HG02973 (cell line): Measurements from ENCODE around the gene UPP1.
"Not testable (repeated sequence)": the region's sequence is repeated elsewhere in the genome, so short reads cannot be mapped to it uniquely, and the experiment has no call there.

Experiments
- ATAC-seq: cut with Tn5 transposase; IDR thresholded peaks from one replicate; pipeline ENCODE4 v1.9.1; 2021; ENCODE audit warnings: moderate library complexity; ENCODE audit not compliant: unreplicated experiment

The UPP1 gene

DNA sequence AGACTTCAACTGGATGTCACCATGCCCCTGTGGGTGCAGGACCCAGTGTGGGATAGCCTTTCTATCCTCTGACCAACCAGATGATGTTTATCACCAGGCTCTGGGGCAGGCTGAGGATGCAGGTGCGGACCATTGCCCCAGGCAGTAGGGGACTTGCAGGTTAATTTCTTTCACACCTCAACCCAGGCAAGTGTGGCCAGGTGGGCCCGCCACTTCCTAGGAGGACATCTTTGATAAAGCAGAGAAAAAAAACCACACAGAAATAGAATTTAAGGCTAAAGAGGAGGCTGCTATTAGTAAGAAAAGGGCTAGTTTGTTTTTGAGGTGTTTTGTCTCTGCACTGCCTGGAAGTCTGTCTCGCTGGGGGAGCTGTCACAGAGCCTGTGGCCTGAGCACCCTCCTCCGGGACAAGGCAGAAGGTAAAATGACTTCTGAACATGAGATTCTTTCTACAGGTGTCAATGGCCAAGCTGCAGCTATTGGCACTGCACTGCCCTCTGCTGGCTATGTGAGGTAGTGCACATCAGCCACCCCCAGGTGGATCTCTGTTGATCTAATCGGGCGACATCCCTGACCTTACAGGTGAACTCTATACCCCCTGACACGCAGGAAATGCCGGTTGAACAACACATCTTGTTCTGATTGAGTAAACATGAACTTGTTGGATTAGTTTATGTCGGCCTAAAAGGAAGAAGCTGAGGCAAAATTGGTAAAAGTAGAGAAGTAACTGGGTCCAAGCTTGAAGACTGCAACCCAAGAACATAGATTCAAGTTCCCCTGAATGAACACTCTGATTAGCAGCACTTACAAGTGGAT is 21.0 kb downstream of the UPP1 start:
- peak; percentile 84 for ATAC-seq

DNA sequence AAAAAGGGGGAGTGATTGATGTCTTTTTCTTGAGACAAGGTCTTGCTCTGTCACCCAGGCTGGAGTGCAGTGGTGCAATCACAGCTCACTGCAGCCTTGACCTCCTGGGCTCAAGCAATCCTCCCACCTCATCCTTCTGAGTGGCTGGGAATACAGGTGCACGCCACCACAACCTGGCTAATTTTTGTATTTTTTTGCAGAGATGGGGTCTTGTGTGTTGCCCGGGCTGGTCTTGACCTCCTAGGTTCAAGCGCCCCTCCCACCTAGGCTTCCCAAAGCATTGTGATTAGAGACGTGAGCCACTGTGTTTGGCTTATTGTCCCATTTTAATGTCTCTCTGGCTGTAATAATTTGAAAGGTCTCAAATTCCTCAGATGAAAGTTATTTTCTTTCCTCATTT is 21.8 kb downstream of the UPP1 start:
- no peak for ATAC-seq

DNA sequence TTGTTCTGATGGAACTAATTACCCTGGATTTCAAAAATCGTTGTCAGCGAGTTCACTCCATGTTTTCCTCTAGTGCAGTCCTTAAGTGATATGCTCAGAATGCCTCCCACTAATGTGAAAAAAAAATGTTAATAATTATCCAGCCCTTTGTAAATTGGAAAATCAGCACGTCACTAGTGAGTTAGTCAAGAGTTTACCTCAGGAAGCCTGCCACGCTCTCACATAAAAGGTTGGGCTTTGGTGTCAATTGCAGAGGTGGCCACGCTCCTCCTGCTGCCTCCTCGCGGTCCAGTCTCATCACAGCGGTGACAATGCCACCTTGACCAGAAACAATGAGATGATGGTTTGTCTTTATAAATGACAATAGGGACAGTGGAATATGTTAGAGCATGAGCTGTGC is 22.5 kb downstream of the UPP1 start:
- ATAC-seq, result no peak

DNA sequence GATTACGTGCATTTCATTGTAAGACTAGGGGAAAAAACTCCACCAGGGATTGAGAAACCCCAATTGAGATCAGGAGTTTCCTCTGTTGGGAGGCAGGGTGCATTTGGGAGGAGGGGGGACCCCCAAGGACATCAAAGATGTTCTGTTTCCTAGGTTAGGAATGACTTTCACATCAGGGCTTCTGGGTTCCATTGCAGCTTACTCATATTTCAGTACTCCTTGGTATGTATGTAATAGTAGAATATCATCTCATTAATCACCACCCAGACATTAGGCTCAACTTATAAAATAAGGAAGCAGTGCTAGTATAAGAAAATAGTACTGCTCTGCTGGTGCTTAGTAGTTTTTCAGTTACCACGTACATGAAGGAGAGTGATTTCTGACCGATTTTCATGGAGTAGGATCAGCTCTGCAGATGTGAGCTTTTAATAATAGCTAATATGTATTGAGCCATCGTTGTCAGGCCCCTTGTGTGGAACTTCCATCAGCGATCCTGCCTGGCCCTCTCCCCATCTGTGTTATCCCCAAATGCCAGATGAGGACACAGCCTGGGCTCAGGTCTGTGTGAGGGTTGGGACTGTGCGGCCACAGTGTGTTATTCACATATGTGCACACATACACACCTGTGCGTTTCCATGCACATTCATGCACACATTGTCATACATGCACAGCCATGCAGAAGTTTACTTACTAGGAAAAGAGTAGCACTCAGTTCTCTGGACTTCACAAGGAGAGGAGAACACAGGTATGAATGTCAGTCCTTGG is 23.5 kb downstream of the UPP1 start:
- ATAC-seq, result no peak

DNA sequence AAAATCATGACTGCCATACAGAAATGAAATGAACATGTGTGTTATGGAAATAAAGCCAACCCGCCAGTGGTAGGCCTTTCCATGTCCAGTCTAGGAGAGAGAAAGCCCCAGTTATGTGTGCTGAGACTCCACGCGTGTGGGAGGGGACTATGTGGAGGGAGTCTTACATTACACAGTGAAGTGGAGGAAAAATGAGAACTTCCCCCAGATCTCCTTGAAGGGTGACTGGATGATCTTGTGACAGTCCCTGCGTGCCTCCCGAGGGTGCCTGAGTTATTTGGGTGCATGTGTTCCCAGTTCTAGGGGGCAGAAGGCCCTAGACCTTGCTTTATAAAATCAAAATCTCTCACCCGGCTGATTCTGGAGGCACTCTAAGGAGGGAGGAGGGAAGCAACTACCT is 24.2 kb downstream of the UPP1 start:
- no peak for ATAC-seq

DNA sequence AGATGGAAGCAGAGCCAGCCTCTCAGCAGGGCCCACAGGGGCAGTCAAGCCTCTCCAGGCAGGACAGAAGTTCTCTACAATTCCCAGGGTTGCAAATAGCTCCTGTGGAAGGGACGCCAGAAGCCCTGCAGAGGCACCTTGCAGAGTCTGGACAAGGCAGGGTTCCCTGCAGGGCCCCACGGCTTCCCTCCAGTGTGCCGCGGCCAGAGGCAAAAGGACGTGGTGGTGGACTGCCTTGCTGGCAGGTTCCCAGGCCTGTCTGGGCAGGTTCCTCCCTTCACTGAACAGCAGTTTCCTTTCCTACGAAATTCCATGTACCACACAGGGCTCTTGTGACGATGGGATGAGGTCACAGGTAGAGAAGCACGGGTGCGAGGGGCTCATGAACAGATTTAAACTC is 25.1 kb downstream of the UPP1 start:
- no peak for ATAC-seq

DNA sequence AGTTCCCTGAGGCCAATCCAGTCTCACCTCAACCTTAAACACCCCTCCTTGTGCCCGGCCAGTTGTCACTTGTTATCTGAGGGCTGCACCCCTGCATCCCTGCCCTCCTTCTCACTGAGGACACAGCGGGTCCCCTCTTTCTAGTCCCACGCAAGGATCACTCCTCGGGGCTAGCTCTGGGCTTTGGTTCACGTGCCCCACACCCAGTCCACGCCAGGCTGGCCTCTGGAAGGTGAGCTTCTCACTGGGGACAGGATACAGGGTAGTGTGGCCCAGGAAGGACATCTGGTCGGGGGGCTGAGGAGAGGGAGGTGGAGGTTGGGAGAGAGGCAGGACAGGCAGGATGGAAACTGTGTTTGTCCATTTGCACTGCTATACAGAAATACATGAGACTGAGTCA is 25.5 kb downstream of the UPP1 start:
- ATAC-seq, result no peak

DNA sequence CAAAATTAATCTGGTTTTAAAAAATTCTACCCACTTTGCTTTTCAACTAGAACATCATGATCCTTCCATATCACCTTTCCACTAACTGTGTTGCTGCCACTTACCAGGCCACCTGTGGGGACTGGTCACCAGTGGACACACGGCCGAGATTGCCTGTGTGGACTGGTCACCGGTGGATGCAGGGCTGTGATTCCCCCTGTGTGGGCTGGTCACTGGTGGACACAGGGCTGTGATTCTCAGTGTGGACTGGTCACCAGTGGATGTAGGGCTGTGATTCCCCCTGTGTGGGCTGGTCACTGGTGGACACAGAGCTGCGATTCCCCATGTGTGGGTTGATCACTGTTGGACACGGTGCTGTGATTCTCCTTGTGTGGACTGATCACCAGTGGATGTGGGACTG is 27.0 kb downstream of the UPP1 start:
- ATAC-seq, result no peak

DNA sequence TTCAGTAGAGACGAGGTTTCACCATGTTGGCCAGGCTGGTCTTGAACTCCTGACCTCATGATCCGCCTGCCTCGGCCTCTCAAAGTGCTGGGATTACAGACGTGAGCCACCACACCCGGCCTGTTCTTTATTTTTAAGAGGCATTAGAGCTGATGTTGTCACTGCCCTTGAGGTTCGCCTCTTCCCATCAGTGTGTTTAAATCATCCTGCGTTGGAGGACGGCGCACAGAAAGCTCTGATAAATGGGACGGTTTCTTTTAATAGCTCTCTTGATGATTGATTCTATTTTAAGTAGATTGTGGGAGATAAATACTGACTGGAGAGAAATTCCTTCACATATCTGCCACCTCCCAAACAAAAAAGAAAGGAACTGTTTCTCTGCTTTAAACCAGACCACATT is 29.0 kb downstream of the UPP1 start:
- ATAC-seq, result no peak

DNA sequence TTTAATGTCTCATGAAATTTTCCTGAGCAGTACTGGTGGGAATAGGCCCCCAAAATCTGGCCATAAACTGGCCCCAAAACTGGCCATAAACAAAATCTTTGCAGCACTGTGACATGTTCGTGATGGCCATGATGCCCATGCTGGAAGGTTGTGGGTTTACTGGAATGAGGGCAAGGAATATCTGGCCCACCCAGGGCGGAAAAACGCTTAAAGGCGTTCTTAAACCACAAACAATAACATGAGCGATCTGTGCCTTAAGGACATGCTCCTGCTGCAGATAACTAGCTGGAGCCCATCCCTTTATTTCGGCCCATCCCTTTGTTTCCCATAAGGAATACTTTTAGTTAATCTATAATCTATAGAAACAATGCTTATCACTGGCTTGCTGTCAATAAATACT is 31.5 kb downstream of the UPP1 start:
- ATAC-seq, result not testable (repeated sequence)

DNA sequence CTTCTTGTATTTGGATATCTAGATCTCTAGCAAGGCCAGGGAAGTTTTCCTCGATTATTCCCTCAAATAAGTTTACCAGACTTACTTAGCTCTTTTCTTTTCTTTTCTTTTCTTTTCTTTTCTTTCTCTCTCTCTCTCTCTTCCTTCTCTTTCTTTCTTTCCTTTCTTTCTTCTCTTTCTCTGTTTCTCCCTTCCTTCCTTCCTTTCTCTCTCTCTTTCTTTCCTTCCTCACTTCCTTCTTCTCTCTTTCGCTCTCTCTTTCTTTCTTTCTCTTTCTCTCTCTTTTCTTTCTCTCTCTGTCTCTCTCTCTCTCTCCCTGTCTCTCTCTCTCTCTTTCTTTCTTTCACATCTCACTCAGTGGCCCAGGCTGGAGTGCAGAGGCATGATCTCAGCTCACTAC is 37.0 kb downstream of the UPP1 start:
- no peak for ATAC-seq

DNA sequence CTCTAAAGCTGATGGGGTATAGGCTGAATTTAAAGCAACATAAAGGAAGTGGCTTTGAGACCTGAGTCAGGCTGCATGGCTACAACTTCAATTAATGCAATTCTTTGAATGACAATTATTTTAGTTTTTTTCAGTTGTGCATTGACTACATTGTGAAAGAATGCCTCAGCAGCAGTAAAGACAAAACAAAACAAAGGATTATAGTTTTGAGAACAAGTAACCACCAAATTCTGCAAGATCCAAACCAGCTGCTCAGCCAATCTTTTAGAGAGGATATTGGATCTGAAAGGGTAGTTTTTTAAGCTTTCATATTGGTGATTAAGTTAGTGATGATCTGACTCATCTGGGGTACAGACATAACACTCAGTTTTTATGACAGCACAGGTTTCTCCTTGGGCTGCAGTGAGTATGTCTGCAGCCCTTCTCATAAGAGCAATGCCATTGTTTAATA is 41.6 kb downstream of the UPP1 start:
- peak; percentile 78 for ATAC-seq

DNA sequence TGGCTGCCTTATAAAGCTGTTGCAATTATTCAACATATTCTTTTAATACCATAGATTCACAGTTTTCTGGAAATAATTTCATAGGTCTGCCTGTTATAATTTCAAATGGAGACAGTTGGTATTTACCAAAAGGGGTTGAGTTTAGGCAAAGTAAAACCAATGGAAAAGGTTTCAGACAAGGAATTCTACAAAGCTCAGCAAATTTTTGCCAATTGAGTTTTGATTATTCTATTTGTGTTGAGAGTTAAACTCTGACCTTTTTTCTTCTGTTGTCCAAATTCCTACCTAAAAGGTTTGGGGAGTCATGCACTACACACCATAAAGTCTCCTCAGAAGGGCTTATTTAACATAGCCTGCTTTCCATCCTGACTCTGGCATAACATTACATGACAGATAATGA is 43.7 kb downstream of the UPP1 start:
- no peak for ATAC-seq

DNA sequence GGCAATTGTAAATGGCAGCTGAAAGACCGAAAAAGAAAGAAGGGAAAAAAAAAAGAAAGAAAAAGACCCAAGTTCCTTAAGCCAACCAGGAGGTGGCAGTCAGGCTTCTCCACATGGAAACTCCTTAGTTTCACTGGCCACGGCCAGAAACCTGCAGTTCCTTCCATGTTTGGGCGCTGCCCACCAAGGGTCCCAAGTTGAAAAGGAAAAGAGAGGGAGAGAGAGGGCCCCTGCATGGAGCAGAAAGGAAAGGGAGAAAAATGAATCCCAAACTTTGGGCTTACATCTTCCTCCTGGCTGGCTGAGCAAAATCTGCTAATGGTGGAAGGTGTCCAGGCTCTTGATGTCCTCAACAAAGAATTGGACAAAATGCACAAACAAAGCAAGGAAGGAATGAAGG is 50.4 kb downstream of the UPP1 start:
- no peak for ATAC-seq

DNA sequence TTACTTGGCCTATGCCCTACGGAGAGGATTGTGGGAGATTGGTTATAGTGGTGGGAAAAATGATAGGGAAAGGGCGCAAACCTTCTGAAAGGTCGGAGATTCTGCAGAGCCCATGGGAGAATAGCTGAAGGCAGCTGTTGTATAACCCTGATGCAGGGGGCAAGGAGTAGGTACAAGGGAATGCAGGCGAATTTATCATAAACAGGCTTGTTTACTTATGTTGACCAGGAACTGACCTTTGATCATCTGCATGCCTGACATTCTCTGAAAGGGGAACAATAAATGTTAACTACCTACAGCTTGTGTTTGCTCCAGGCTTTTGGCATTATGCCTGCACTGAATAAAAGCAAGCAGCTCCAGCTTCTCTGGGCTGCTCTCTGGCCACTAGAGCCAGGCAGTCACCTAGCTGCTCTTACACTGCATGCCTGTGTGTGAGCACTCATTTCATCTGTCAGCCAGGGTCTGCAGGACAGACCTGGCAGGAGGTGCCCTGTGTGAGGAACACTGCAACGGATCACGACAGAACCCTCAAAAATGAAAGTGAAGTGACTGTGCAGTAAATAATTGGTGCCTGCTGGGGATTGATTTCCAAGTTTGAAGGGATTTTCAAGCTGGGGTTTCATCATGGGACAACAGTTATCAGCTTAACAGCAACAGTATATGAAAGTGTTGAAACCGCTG is 51.1 kb downstream of the UPP1 start:
- ATAC-seq, result no peak

DNA sequence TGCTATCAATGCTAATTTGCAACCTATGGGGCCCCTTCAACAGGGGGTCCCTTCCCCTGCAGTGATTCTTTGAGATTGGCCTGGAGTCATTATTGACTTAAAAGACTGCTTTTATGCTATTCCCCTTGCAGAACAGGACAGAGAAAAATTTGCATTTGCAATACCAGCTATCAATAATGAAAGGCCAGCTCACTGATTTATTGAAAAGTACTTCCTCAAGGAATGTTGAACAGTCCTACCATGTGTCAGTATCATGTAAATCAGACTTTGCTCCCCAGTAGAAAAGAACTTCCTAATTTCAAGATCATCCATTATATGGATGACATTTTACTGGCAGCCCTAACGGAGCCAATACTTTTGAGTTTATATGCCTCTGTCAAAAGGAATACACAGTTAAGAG is 52.5 kb downstream of the UPP1 start:
- no peak for ATAC-seq

DNA sequence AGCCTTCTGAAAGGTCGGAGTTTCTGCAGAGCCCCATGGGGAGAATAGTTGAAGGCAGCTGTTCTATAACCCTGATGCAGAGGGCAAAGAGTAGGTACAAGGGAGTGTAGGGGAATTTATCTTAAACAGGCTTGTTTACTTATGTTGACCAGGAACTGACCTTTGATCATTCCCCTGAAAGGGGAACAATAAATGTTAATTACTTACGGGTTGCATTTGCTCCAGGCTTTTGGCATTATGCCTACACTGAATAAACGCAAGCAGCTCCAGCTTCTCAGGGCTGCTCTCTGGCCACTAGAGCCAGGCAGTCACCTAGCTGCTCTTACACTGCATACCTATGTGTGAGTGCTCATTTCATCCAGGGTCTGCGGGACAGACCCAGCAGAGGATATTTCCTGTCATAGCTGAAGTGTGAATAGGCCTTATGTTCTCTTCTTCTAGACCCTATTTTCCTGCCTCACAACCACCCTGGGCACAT is 55.3 kb downstream of the UPP1 start:
- no peak for ATAC-seq

DNA sequence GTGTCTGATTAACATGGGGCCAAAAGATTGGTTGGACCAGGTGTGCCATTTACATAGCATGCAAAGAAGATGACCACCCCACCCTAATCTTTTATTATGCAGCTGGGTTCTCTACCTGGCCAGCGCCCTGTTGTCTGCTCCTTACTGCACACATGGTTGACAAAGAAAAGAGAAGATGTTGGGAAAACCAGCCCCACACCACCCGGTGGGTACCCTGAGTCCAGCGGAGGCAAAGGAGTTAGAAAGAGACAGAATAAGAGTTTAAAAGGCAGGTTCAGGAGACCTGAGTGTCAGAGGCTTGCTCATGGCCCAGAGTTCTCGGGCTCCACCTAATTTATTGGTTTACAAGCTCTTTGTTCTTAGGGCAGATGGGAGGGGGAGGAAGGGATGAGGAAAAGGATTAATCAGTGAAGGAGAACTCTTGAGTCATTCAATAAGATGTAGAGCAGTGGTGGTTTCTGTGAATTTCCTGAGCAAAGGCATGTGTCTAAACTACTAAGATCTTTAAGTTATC is 58.1 kb downstream of the UPP1 start:
- ATAC-seq, result no peak

DNA sequence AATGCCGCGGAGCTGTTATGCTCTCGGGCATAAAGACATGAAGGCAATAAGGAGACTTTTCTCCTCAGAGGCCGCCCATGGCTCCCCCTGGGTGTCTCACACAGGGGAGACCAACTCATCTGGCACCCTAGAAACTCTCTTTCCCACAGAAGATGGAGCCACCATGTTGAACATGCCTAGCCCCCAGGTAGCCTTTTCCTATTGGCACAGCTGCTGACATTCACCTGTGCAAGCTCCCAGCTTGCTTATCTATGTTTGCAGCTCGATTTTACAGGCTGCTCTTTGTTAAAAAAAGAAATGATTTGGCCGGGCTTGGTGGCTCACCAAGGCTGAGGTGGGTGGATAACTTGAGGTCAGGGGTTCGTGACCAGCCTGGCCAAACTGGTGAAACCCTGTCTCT is 58.6 kb downstream of the UPP1 start:
- ATAC-seq, result not testable (repeated sequence)

DNA sequence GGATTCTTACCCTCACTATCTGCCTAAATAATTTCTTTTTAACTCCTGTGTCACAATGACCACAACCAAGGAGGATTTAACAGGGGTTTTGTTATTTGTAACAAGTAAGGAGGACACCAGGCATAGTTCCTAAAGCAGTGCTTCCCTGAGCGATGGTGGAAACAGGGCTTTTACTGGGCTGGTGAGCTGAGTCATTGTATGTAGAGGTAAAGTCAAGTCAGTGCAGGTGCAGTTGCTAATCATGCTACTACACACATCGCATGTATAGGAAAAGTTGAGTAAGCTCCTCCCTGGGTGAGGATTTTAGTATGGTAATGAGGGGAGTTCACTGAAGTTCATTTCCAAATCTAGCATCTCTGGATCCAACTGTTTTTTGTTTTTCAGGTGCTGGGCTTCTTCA is 59.2 kb downstream of the UPP1 start:
- ATAC-seq, result no peak

DNA sequence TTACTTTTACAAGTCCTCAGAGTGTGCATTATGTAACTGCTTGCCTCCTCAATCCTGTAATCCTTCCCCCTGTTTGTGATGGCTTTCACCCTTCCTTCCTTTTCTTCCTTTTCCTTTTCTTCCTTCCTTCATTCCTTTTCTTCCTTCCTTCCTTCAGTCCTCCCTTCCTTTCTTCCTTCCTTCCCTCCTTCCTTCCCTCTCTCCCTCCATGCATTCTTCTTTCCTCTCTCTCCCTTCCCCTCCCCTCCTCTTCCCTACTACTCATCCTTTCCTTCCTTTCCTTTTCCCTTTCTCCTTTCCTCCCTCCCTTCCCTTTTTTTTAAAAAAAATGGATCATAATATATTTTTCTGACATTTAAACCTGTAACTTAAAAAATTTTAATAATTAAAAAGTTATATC is 60.0 kb downstream of the UPP1 start:
- ATAC-seq, result no peak
